K562 (cell line): ENCODE measurements around the gene SKIDA1. TPM values are rescaled to one million over a fixed set of nuclear protein-coding genes. Genes with fewer than 3 reads are reported as not detected.
A peak's percentile ranks its signal among the peaks of the same experiment; 100 is the strongest.

Experiments used
- ARID1B ChIP-seq: fragments of 450-650 bp; IDR thresholded peaks from 2 replicates; pipeline ENCODE4 v1.6.1; 2016; ENCODE audit warnings: antibody characterized with exemption, mild to moderate bottlenecking, inconsistent platforms
- BHLHE40 ChIP-seq: IDR thresholded peaks from 2 replicates; pipeline ENCODE4 v1.6.1; 2011; ENCODE audit warnings: low read length, improper control_type of control experiment
- DLX4 ChIP-seq: fragments of 250-450 bp; sonication (Bioruptor Pico); IDR thresholded peaks from 2 replicates; pipeline ENCODE4 v1.6.1; 2021; ENCODE audit warnings: mild to moderate bottlenecking
- ELK3 ChIP-seq: fragments of 450-650 bp; formaldehyde crosslinking; IDR thresholded peaks from 2 replicates; pipeline ENCODE4 v1.4.0; 2020; ENCODE audit warnings: mild to moderate bottlenecking
- EP300 ChIP-seq: IDR thresholded peaks from 2 replicates; pipeline ENCODE4 v1.6.1; 2012; ENCODE audit warnings: low read length, improper control_type of control experiment
- FOSL1 ChIP-seq: fragments of 200-800 bp; sonication (Bioruptor generic); conservative IDR thresholded peaks from 2 replicates; pipeline ENCODE4 v1.6.1; 2016; ENCODE audit warnings: missing genetic modification characterization, missing compliant biosample characterization
- HMBOX1 ChIP-seq: sonication (generic); IDR thresholded peaks from 2 replicates; pipeline ENCODE4 v1.6.1; 2016
- PHTF2 ChIP-seq: fragments of 250-450 bp; sonication (Bioruptor Pico); IDR thresholded peaks from 2 replicates; pipeline ENCODE4 v1.5.0; 2021; ENCODE audit warnings: mild to moderate bottlenecking
- PYGO2 ChIP-seq: fragments of 450-650 bp; IDR thresholded peaks from 2 replicates; pipeline ENCODE4 v1.6.1; 2016; ENCODE audit warnings: mild to moderate bottlenecking, missing genetic modification characterization, moderate library complexity, missing compliant biosample characterization
- SIN3B ChIP-seq: fragments of 450-650 bp; IDR thresholded peaks from 2 replicates; pipeline ENCODE4 v1.6.1; 2017; ENCODE audit warnings: low read depth, mild to moderate bottlenecking, moderate library complexity
- SRF ChIP-seq, 2 experiments: fragments of 250-450, 450-650 bp in 1 of 2; sonication (Bioruptor Pico) in 1 of 2; sonication (generic) in 1 of 2; formaldehyde crosslinking; IDR thresholded peaks; 2 replicates each; pipeline versions ENCODE4 v1.5.0 to v1.5.1; 2020 to 2022; ENCODE audit warnings: mild to moderate bottlenecking in 1 of 2, missing genetic modification reagents in 1 of 2
- SRSF1 ChIP-seq: fragments of 200-400 bp; formaldehyde crosslinking; IDR thresholded peaks from 2 replicates; pipeline ENCODE4 v1.6.1; 2017; ENCODE audit warnings: mild to moderate bottlenecking, low read depth, low read length, moderate library complexity
- TAF15 ChIP-seq: fragments of 200-400 bp; formaldehyde crosslinking; IDR thresholded peaks from 2 replicates; pipeline ENCODE4 v1.6.1; 2017; ENCODE audit warnings: mild to moderate bottlenecking, low read depth, low read length, moderate library complexity
- TSHZ1 ChIP-seq: fragments of 250-450 bp; sonication (Bioruptor Pico); IDR thresholded peaks from 2 replicates; pipeline ENCODE4 v1.4.0; 2020; ENCODE audit warnings: mild to moderate bottlenecking, moderate library complexity
- ZNF175 ChIP-seq: fragments of 200-800 bp; sonication (Bioruptor generic); IDR thresholded peaks from 2 replicates; pipeline ENCODE4 v1.6.1; 2016; ENCODE audit warnings: low read depth, mild to moderate bottlenecking, missing genetic modification characterization, missing compliant biosample characterization
- ZNF224 ChIP-seq: sonication (generic); formaldehyde crosslinking; IDR thresholded peaks from 2 replicates; pipeline ENCODE4 v1.8.0; 2022; ENCODE audit warnings: mild to moderate bottlenecking, missing genetic modification reagents
- ZNF232 ChIP-seq: sonication (generic); formaldehyde crosslinking; IDR thresholded peaks from 2 replicates; pipeline ENCODE4 v1.8.0; 2022; ENCODE audit warnings: mild to moderate bottlenecking, missing genetic modification reagents
- ZNF551 ChIP-seq: fragments of 250-450 bp; sonication (Bioruptor Pico); IDR thresholded peaks from 2 replicates; pipeline ENCODE4 v1.5.0; 2021; ENCODE audit warnings: mild to moderate bottlenecking, moderate library complexity
- ZNF717 ChIP-seq: fragments of 250-450 bp; sonication (Bioruptor Pico); IDR thresholded peaks from 2 replicates; pipeline ENCODE4 v1.5.0; 2021
- ZZZ3 ChIP-seq: fragments of 450-650 bp; IDR thresholded peaks from 2 replicates; pipeline ENCODE4 v1.6.1; 2016; ENCODE audit warnings: antibody characterized with exemption, mild to moderate bottlenecking, moderate library complexity
- polyA plus RNA-seq, 8 experiments: library from polyadenylated mRNA; depleted of rRNA in 4 of 8; stranded (reverse) in 5 of 8; unstranded in 3 of 8; fragments of >200 nt; fragmentation: Nextera tagmentation in 2 of 8; fragmentation: Illumina TruSeq in 1 of 8; extraction: Ambion mirVana in 2 of 8; extraction: Trizol in 1 of 8; gene quantifications; 2 replicates each; pipeline versions ENCODE4 v1.2.1 to v1.2.3, GENCODE V29; 2011 to 2014; ENCODE audit warnings: inconsistent platforms in 1 of 8, missing spikeins in 1 of 8
- total RNA-seq, 7 experiments: library from RNA; depleted of rRNA in 6 of 7; stranded (reverse); fragments of >200 nt in 6 of 7; fragmentation: Illumina TruSeq in 2 of 7; extraction: Trizol in 2 of 7; gene quantifications; 2 replicates each; pipeline versions ENCODE4 v1.2.1 to v1.2.3, GENCODE V29; 2011 to 2021; ENCODE audit warnings: low replicate concordance in 1 of 7
- TF ChIP-seq, protein P1 (sequence below): fragments of 250-450 bp; sonication (Bioruptor Pico); IDR thresholded peaks from 2 replicates; pipeline ENCODE4 v1.5.0; 2022; ENCODE audit warnings: mild to moderate bottlenecking

Gene SKIDA1
- total and polyA plus RNA-seq, 9 of the 15 experiments (the other 6 are each of a cell fraction or from before 2014, with no cell fraction given), result 0.05 to 1.1 (median 0.42) TPM

- TF ChIP-seq TSHZ1, result no peak
- TF ChIP-seq ZNF717 (CRISPR knock-in tag), result no peak
- no peak for TF ChIP-seq BHLHE40
- no peak for TF ChIP-seq ELK3
- no peak for TF ChIP-seq DLX4
- TF ChIP-seq SRSF1, result no peak
- TF ChIP-seq, protein P1, sequence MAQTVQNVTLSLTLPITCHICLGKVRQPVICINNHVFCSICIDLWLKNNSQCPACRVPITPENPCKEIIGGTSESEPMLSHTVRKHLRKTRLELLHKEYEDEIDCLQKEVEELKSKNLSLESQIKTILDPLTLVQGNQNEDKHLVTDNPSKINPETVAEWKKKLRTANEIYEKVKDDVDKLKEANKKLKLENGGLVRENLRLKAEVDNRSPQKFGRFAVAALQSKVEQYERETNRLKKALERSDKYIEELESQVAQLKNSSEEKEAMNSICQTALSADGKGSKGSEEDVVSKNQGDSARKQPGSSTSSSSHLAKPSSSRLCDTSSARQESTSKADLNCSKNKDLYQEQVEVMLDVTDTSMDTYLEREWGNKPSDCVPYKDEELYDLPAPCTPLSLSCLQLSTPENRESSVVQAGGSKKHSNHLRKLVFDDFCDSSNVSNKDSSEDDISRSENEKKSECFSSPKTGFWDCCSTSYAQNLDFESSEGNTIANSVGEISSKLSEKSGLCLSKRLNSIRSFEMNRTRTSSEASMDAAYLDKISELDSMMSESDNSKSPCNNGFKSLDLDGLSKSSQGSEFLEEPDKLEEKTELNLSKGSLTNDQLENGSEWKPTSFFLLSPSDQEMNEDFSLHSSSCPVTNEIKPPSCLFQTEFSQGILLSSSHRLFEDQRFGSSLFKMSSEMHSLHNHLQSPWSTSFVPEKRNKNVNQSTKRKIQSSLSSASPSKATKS (CRISPR knock-in tag), result no peak
- TF ChIP-seq HMBOX1, result no peak
- no peak for TF ChIP-seq ZNF175 (CRISPR knock-in tag)
- no peak for TF ChIP-seq ZZZ3
- no peak for TF ChIP-seq PHTF2
- no peak for TF ChIP-seq ZNF224 (CRISPR knock-in tag)
- TF ChIP-seq SRF (CRISPR knock-in tag; IDR thresholded peaks at IDR 0.05), result no peak
- TF ChIP-seq ARID1B, result 0 out of 2 replicates have a peak, but pooled peaks have one; percentile 8
- TF ChIP-seq FOSL1 (tag), result no peak
- TF ChIP-seq PYGO2 (tag), result no peak
- no peak for TF ChIP-seq ZNF551
- no peak for TF ChIP-seq ZNF232 (CRISPR knock-in tag)
- TF ChIP-seq SIN3B, result no peak
- no peak for TF ChIP-seq EP300
- TF ChIP-seq TAF15, result no peak
Measured at GRCh38 chr10:21496343-21497176, 28.9 kb downstream of the SKIDA1 start (continued).
